HL-60 (cell line): Measurements from ENCODE around the gene SLC7A1.

ENCODE experiments used
- DNase-seq, 2 experiments: peaks; one replicate each; pipeline ENCODE4 v3.0.0-alpha.2; 2010 to 2020; ENCODE audit warnings: low read depth in 1 of 2, low spot score in 1 of 2
- H3K27ac ChIP-seq: fragments of 250-450 bp; sonication (Bioruptor Pico); replicated peaks from 2 replicates; pipeline ENCODE4 v1.5.1; 2020; ENCODE audit warnings: mild to moderate bottlenecking, moderate library complexity
- H3K27me3 ChIP-seq: fragments of 250-450 bp; sonication (Bioruptor Pico); 2 replicates; pipeline ENCODE4 v1.5.1; 2021; ENCODE audit warnings: mild to moderate bottlenecking, moderate library complexity; ENCODE audit not compliant: insufficient read depth, poor library complexity, severe bottlenecking
- H3K4me3 ChIP-seq: replicated peaks from 2 replicates; pipeline ENCODE4 v1.5.1; 2011; ENCODE audit warnings: mild to moderate bottlenecking, control low read depth, low read length; ENCODE audit not compliant: insufficient read depth
- GABPA ChIP-seq: IDR thresholded peaks from 2 replicates; pipeline ENCODE4 v1.6.1; 2012; ENCODE audit warnings: low read depth
- POLR2AphosphoS5 ChIP-seq: IDR thresholded peaks from 2 replicates; pipeline ENCODE4 v1.6.1; 2012; ENCODE audit warnings: low read depth
- SPI1 ChIP-seq: IDR thresholded peaks from 2 replicates; pipeline ENCODE4 v1.6.1; 2012; ENCODE audit warnings: low read depth, mild to moderate bottlenecking, borderline replicate concordance
- TF ChIP-seq, protein P1 (sequence below): IDR thresholded peaks from 2 replicates; pipeline ENCODE4 v1.6.1; 2012; ENCODE audit warnings: low read depth; ENCODE audit not compliant: insufficient replicate concordance
- TF ChIP-seq, protein P2 (sequence below): IDR thresholded peaks from one replicate; pipeline ENCODE4 v1.5.1; 2011; ENCODE audit warnings: low read length, control low read depth, inconsistent platforms; ENCODE audit not compliant: insufficient read depth

Gene SLC7A1

DNA sequence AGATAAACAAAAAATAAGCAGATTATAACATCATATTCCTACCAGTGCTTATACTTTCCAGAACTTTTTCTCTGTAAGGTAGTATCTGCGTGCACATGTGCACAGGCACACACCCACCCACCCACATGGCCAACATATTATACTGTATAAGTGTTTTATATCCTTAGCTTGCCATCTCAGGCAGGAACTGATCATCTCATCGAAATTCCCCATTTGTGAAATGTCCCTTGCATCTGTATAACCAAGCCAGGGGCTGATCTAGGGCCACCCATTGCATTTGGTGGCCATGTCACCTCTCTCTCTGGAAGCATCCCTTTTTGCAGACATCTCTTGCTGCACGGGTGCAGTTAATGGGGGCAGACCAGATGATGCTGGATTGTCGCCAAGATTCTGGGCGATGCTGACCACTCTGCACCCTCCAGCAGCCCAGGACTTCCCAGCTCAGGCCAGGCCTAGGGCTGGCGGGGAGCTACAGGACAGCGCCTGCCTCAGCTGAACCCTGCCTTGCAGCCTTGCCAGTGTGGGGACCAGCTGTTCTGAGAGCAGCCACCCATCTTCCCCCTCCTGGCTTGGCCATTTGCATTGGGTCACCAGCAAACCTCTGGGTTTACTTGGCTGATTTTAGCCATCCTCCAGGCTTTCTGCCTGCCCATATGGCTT is 95.9 kb downstream of the SLC7A1 start:
- no peak overlapping the region for H3K27ac ChIP-seq
- TF ChIP-seq POLR2AphosphoS5 (no peak), SPI1 (no peak), GABPA (no peak)
- TF ChIP-seq, protein P1, sequence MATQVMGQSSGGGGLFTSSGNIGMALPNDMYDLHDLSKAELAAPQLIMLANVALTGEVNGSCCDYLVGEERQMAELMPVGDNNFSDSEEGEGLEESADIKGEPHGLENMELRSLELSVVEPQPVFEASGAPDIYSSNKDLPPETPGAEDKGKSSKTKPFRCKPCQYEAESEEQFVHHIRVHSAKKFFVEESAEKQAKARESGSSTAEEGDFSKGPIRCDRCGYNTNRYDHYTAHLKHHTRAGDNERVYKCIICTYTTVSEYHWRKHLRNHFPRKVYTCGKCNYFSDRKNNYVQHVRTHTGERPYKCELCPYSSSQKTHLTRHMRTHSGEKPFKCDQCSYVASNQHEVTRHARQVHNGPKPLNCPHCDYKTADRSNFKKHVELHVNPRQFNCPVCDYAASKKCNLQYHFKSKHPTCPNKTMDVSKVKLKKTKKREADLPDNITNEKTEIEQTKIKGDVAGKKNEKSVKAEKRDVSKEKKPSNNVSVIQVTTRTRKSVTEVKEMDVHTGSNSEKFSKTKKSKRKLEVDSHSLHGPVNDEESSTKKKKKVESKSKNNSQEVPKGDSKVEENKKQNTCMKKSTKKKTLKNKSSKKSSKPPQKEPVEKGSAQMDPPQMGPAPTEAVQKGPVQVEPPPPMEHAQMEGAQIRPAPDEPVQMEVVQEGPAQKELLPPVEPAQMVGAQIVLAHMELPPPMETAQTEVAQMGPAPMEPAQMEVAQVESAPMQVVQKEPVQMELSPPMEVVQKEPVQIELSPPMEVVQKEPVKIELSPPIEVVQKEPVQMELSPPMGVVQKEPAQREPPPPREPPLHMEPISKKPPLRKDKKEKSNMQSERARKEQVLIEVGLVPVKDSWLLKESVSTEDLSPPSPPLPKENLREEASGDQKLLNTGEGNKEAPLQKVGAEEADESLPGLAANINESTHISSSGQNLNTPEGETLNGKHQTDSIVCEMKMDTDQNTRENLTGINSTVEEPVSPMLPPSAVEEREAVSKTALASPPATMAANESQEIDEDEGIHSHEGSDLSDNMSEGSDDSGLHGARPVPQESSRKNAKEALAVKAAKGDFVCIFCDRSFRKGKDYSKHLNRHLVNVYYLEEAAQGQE, result no peak
- TF ChIP-seq, protein P2, sequence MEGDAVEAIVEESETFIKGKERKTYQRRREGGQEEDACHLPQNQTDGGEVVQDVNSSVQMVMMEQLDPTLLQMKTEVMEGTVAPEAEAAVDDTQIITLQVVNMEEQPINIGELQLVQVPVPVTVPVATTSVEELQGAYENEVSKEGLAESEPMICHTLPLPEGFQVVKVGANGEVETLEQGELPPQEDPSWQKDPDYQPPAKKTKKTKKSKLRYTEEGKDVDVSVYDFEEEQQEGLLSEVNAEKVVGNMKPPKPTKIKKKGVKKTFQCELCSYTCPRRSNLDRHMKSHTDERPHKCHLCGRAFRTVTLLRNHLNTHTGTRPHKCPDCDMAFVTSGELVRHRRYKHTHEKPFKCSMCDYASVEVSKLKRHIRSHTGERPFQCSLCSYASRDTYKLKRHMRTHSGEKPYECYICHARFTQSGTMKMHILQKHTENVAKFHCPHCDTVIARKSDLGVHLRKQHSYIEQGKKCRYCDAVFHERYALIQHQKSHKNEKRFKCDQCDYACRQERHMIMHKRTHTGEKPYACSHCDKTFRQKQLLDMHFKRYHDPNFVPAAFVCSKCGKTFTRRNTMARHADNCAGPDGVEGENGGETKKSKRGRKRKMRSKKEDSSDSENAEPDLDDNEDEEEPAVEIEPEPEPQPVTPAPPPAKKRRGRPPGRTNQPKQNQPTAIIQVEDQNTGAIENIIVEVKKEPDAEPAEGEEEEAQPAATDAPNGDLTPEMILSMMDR, result no peak
- H3K4me3 ChIP-seq, result no peak overlapping the region
- no peaks in the 10 kb centered on the region for H3K27me3 ChIP-seq
- no peak for DNase-seq

DNA sequence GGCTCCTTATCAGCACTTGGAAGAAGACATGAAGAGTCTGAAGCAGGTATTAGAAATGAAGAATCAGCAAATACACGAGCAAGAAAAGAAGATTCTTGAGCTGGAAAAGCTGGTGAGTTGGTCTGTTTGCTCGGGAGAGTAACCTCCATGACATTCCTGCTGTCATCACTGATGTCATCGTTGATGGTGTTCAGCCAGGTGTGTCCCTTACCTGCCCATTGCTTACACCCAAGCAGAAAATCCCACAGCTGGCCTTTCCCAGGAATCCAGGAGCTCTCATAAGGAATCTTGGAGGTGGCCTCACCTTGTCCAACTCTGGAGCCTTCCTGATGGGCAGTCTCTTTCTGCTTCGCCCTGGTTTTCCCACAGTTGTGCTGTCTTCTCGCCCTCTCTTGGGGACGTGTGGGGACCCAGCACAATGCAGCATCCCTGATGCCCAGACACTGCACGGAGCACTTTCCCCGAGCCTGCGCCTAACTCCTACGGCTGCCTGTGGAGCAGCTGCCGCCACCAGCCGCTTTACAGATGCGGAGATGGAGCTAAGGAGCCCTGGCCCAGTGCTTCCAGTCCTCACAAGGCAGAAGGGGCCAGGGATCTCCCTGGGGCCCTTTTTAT is 97.0 kb downstream of the SLC7A1 start:
- no peaks in the 10 kb centered on the region for H3K27me3 ChIP-seq
- DNase-seq, result no peak
- H3K4me3 ChIP-seq, result no peak overlapping the region
- TF ChIP-seq, protein P2, result no peak
- TF ChIP-seq, protein P1, result no peak
- TF ChIP-seq GABPA (no peak), SPI1 (no peak), POLR2AphosphoS5 (no peak)
- H3K27ac ChIP-seq, result no peak overlapping the region

DNA sequence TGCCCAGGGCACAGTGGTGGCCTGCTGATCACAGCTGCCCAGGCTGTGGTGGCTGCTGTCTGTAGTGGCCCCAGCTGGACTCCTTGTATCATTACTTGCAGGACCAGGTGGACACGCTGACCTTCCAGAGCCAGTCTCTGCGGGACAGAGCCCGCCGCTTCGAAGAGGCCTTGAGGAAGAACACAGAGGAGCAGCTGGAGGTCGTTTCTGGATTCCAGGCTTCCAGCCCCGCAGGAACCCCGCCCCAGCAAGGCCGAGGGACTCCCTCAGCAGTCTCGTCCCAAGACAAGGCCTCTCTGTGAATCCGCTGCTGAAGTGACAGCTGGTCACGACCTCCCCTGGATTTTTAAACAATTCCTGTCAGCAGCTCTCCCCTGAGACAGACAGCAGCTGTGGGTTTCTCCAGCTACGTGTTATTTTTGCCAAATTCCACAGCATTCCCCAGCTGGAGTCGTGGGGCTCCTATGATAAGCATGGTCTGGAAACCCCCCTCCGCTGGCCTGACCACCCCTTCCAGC is 98.3 kb downstream of the SLC7A1 start:
- no peak for DNase-seq
- Histone ChIP-seq H3K27ac (no peak overlapping the region; the same call in none of the 2 replicates), H3K4me3 (no peak overlapping the region), H3K27me3 (no peaks in the 10 kb centered on the region)
- TF ChIP-seq, protein P2, result no peak
- TF ChIP-seq POLR2AphosphoS5 (no peak), SPI1 (no peak), GABPA (no peak)
- TF ChIP-seq, protein P1, result no peak
